IPS DF 6.9 (cell line): ENCODE results near the gene ABCF3.

Source experiments
- DNase-seq: peaks from one replicate; pipeline ENCODE4 v3.0.0-alpha.2; 2013; ENCODE audit warnings: low read depth, low spot score
- H3K27ac ChIP-seq: one replicate; pipeline ENCODE4 v1.5.1; 2013; ENCODE audit warnings: low read length, control low read depth
- H3K27me3 ChIP-seq: 2 replicates; pipeline ENCODE4 v1.6.1; 2013; ENCODE audit warnings: mild to moderate bottlenecking, low read length; ENCODE audit not compliant: control insufficient read depth, insufficient read depth
- H3K36me3 ChIP-seq: 2 replicates; pipeline ENCODE4 v1.6.1; 2013; ENCODE audit warnings: low read length; ENCODE audit not compliant: control insufficient read depth, insufficient read depth
- H3K4me1 ChIP-seq: 2 replicates; pipeline ENCODE4 v1.6.1; 2013; ENCODE audit warnings: low read length; ENCODE audit not compliant: control insufficient read depth, insufficient read depth
- H3K4me3 ChIP-seq: 2 replicates; pipeline ENCODE4 v1.5.1; 2013; ENCODE audit warnings: mild to moderate bottlenecking, low read length
- H3K9me3 ChIP-seq: 2 replicates; pipeline ENCODE4 v1.6.1; 2013; ENCODE audit warnings: low read length, inconsistent platforms; ENCODE audit not compliant: control insufficient read depth, insufficient read depth
- WGBS: extraction: QIAGEN DNeasy Blood & Tissue Kit; methylation state at CpG from one replicate; pipeline ENCODE4 v1.1.7; 2013; ENCODE audit warnings: mixed read lengths, missing lambda C conversion rate; ENCODE audit not compliant: insufficient read length, insufficient coverage; 5-methylcytosine and 5-hydroxymethylcytosine counted together

Gene ABCF3

GRCh38 chr3:184230603-184231528, 44.9 kb downstream of the ABCF3 start:
- Histone ChIP-seq H3K27ac (no peak overlapping the region), H3K4me1 (peaks cover 2% of the 10 kb centered on the region; the same call in 1 of the 2 replicates), H3K36me3 (no peaks in the 10 kb centered on the region), H3K9me3 (no peaks in the 10 kb centered on the region), H3K4me3 (peak overlapping the region; percentile 34; the same call in 1 of the 2 replicates), H3K27me3 (peaks cover 46% of the 10 kb centered on the region)
- no CpG with 5 or more reads among the region's 79 CpGs for WGBS
- DNase-seq = no peak

- peaks cover 46% of the 10 kb centered on the region for H3K27me3 ChIP-seq
- no peak overlapping the region for H3K4me3 ChIP-seq
- no CpG with 5 or more reads among the region's 3 CpGs for WGBS
- H3K9me3 ChIP-seq = no peaks in the 10 kb centered on the region
- DNase-seq = no peak
- H3K27ac ChIP-seq = no peak overlapping the region
- peaks cover 2% of the 10 kb centered on the region; the same call in 1 of the 2 replicates for H3K4me1 ChIP-seq
- H3K36me3 ChIP-seq = no peaks in the 10 kb centered on the region
These were observed 45.7 kb downstream of the ABCF3 start for GRCh38 chr3:184231671-184232070.

GRCh38 chr3:184233127-184233843, 47.3 kb downstream of the ABCF3 start:
- Histone ChIP-seq H3K4me1 (peaks cover 2% of the 10 kb centered on the region; the same call in 1 of the 2 replicates), H3K9me3 (no peaks in the 10 kb centered on the region), H3K36me3 (no peaks in the 10 kb centered on the region), H3K27me3 (peaks cover 41% of the 10 kb centered on the region), H3K27ac (no peak overlapping the region), H3K4me3 (no peak overlapping the region)
- WGBS = no CpG with 5 or more reads among the region's 23 CpGs
- DNase-seq = no peak

GRCh38 chr3:184234224-184234623, 48.2 kb downstream of the ABCF3 start:
- no peaks in the 10 kb centered on the region for H3K4me1 ChIP-seq
- no peak overlapping the region for H3K4me3 ChIP-seq
- H3K36me3 ChIP-seq = no peaks in the 10 kb centered on the region
- H3K27ac ChIP-seq = no peak overlapping the region
- DNase-seq = no peak
- H3K27me3 ChIP-seq = peaks cover 33% of the 10 kb centered on the region
- WGBS = no CpG with 5 or more reads among the region's 4 CpGs
- H3K9me3 ChIP-seq = no peaks in the 10 kb centered on the region

- H3K9me3 ChIP-seq = no peaks in the 10 kb centered on the region
- H3K4me1 ChIP-seq = no peaks in the 10 kb centered on the region
- DNase-seq = no peak
- H3K36me3 ChIP-seq = no peaks in the 10 kb centered on the region
- no peak overlapping the region for H3K27ac ChIP-seq
- no peak overlapping the region for H3K4me3 ChIP-seq
- WGBS = no CpG with 5 or more reads among the region's 19 CpGs
- peaks cover 29% of the 10 kb centered on the region for H3K27me3 ChIP-seq
These were observed 48.8 kb downstream of the ABCF3 start for GRCh38 chr3:184234671-184235380.

GRCh38 chr3:184235381-184236032, 49.5 kb downstream of the ABCF3 start:
- Histone ChIP-seq H3K27me3 (peaks cover 23% of the 10 kb centered on the region), H3K27ac (no peak overlapping the region), H3K36me3 (no peaks in the 10 kb centered on the region), H3K4me3 (no peak overlapping the region), H3K4me1 (no peaks in the 10 kb centered on the region), H3K9me3 (no peaks in the 10 kb centered on the region)
- no peak for DNase-seq
- no CpG with 5 or more reads among the region's 4 CpGs for WGBS

- Histone ChIP-seq H3K4me3 (no peak overlapping the region), H3K36me3 (no peaks in the 10 kb centered on the region), H3K27ac (no peak overlapping the region), H3K27me3 (peaks cover 18% of the 10 kb centered on the region), H3K4me1 (0 out of 2 replicates have a peak, but pooled peaks cover 2% of the 10 kb centered on the region), H3K9me3 (no peaks in the 10 kb centered on the region)
- no CpG with 5 or more reads among the region's 14 CpGs for WGBS
- no peak for DNase-seq
These were observed 50.0 kb downstream of the ABCF3 start for GRCh38 chr3:184236033-184236410.

- Histone ChIP-seq H3K4me3 (no peak overlapping the region), H3K36me3 (no peaks in the 10 kb centered on the region), H3K4me1 (0 out of 2 replicates have a peak, but pooled peaks cover 4% of the 10 kb centered on the region), H3K9me3 (no peaks in the 10 kb centered on the region), H3K27ac (no peak overlapping the region), H3K27me3 (peaks cover 12% of the 10 kb centered on the region; the same call in 1 of the 2 replicates)
- WGBS = no CpG with 5 or more reads among the region's 3 CpGs
- DNase-seq = no peak
These were observed 50.6 kb downstream of the ABCF3 start for GRCh38 chr3:184236636-184237035.

- Histone ChIP-seq H3K4me3 (no peak overlapping the region), H3K9me3 (no peaks in the 10 kb centered on the region), H3K36me3 (no peaks in the 10 kb centered on the region), H3K4me1 (0 out of 2 replicates have a peak, but pooled peaks cover 4% of the 10 kb centered on the region), H3K27me3 (peaks cover 6% of the 10 kb centered on the region; the same call in 1 of the 2 replicates), H3K27ac (no peak overlapping the region)
- WGBS = no CpG with 5 or more reads among the region's 7 CpGs
- no peak for DNase-seq
These were observed 51.2 kb downstream of the ABCF3 start for GRCh38 chr3:184237211-184237610.
